OCI-LY7 (cell line): ENCODE data around the gene ZKSCAN4. TPM values are rescaled to one million over a fixed set of nuclear protein-coding genes. Genes with fewer than 3 reads are reported as not detected.

Experiments
- BruUV-seq: library from RNA; stranded (reverse); fragments of 400-500 nt; replicated peaks from 2 replicates; lab custom pipeline; 2021; lab: Mats Ljungman, UMichigan
- CTCF ChIA-PET: fragments of 300-600 bp; sonication (Branson Sonifier 250); formaldehyde crosslinking; loops from one replicate; lab custom pipeline; 2022; ENCODE audit warnings: antibody characterized with exemption; ENCODE audit not compliant: unreplicated experiment; lab: Charles Lee
- POLR2A ChIA-PET: fragments of 300-600 bp; sonication (Branson Sonifier 250); formaldehyde crosslinking; loops from one replicate; lab custom pipeline; 2022; ENCODE audit warnings: antibody characterized with exemption; lab: Charles Lee
- DNase-seq: peaks from one replicate; pipeline ENCODE4 v3.0.0-alpha.2; 2015; ENCODE audit warnings: low spot score
- H2AFZ ChIP-seq: fragments of 200-600 bp; sonication (generic), shearing (Covaris generic); 2 replicates; pipeline ENCODE4 v1.6.1; 2014; ENCODE audit warnings: mild to moderate bottlenecking, antibody characterized with exemption, low read length, moderate library complexity
- H3K27ac ChIP-seq: fragments of 200-600 bp; sonication (generic); 2 replicates; pipeline ENCODE4 v1.5.1; 2014; ENCODE audit warnings: mixed run types, low read depth, mild to moderate bottlenecking, moderate library complexity, low read length, inconsistent platforms; ENCODE audit not compliant: poor library complexity, severe bottlenecking
- H3K36me3 ChIP-seq: fragments of 200-600 bp; sonication (generic); 2 replicates; pipeline ENCODE4 v1.6.1; 2014; ENCODE audit warnings: mild to moderate bottlenecking, antibody characterized with exemption, low read length, moderate library complexity, mixed read lengths; ENCODE audit not compliant: insufficient read depth
- H3K4me1 ChIP-seq: fragments of 200-600 bp; sonication (generic); 2 replicates; pipeline ENCODE4 v1.5.1; 2014; ENCODE audit warnings: mild to moderate bottlenecking, low read length; ENCODE audit not compliant: insufficient read depth, poor library complexity, severe bottlenecking
- H3K4me2 ChIP-seq: fragments of 200-600 bp; sonication (generic); 2 replicates; pipeline ENCODE4 v1.6.1; 2014; ENCODE audit warnings: mild to moderate bottlenecking, low read length
- H3K4me3 ChIP-seq: fragments of 200-600 bp; sonication (generic); 2 replicates; pipeline ENCODE4 v1.5.1; 2014; ENCODE audit warnings: mild to moderate bottlenecking, low read depth, low read length; ENCODE audit not compliant: poor library complexity, severe bottlenecking
- H3K79me2 ChIP-seq: fragments of 200-600 bp; sonication (generic); 2 replicates; pipeline ENCODE4 v1.6.1; 2016; ENCODE audit warnings: low read depth, mild to moderate bottlenecking, low read length, moderate library complexity, mixed read lengths; ENCODE audit not compliant: insufficient read depth
- H3K9me2 ChIP-seq: fragments of 200-600 bp; sonication (generic); 2 replicates; pipeline ENCODE4 v1.6.1; 2016; ENCODE audit warnings: mild to moderate bottlenecking, low read length, mixed read lengths; ENCODE audit not compliant: insufficient read depth
- H3K9me3 ChIP-seq: fragments of 200-600 bp; sonication (generic); 2 replicates; pipeline ENCODE4 v1.6.1; 2014; ENCODE audit warnings: mild to moderate bottlenecking, mixed run types, low read length, mixed read lengths
- H4K20me1 ChIP-seq: fragments of 200-600 bp; sonication (generic); 2 replicates; pipeline ENCODE4 v1.6.1; 2014; ENCODE audit warnings: mild to moderate bottlenecking, antibody characterized with exemption, low read length, moderate library complexity, mixed read lengths; ENCODE audit not compliant: insufficient read depth
- CTCF ChIP-seq: fragments of 200-600 bp; sonication (generic); conservative IDR thresholded peaks from 2 replicates; pipeline ENCODE4 v1.5.1; 2014; ENCODE audit warnings: mild to moderate bottlenecking, antibody characterized with exemption, low read length, moderate library complexity, mixed read lengths
- EZH2phosphoT487 ChIP-seq: fragments of 200-600 bp; sonication (generic); IDR thresholded peaks from 2 replicates; pipeline ENCODE4 v1.6.1; 2018; ENCODE audit warnings: low read depth, borderline replicate concordance, mild to moderate bottlenecking, mixed run types, antibody characterized with exemption, low read length, moderate library complexity, mixed read lengths
- intact Hi-C: fragments of 100-400 bp; cut with micrococcal nuclease; formaldehyde crosslinking; loops from one replicate; pipeline ENCODE4 v1.10.0; 2022; ENCODE audit not compliant: unreplicated experiment
- total RNA-seq, 2 experiments: library from RNA; depleted of rRNA in 1 of 2; stranded (reverse); fragments of >200 nt in 1 of 2; shearing (Covaris generic) in 1 of 2; gene quantifications; 2 replicates each; pipeline ENCODE4 v1.2.3, GENCODE V29; 2014 to 2022

ZKSCAN4 gene
- total RNA-seq, 2 experiments from 2014 or later: 6.9 to 7.9 TPM

DNA sequence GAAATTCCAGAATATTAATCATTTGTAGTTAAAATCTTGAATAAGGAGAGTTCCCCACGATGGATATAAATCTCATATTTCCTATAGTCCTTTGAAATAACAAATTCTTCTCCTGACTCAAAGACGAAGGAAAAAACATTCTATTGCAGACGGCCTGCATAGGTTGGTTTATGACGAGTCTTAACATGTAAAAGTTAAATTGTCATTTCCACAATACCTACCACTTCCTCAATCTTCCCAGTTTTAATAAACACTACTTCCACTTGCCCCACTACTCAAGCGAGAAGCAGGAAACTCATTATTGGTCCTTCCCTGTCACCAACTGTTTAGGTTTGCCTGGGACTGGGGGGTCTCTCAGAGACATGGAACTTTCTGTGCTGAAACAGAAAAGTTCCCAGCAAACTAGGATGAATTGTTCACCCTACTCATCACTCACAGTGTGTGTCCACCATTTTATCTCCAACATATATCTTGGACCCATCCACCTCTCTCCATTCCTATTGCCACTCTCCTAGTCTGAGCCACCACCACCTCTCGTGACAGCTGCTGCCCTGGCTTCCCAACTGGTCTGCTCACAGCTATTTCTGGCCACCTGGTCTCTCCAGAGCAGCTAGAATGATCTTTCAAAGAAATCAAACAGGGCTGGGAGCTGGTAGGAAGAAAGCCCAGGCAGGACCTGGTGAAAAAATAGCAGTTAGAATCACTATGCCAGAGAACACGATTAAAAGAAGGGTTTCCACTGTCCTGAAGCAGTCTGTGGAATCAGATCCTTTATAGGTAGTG, 42.1 kb downstream of the ZKSCAN4 start:
- Histone ChIP-seq H3K27ac (no peak overlapping the region), H3K79me2 (no peaks in the 10 kb centered on the region), H3K4me1 (no peaks in the 10 kb centered on the region), H4K20me1 (no peaks in the 10 kb centered on the region), H2AFZ (no peak overlapping the region), H3K9me2 (no peaks in the 10 kb centered on the region), H3K4me2 (no peak overlapping the region), H3K36me3 (no peaks in the 10 kb centered on the region), H3K4me3 (no peak overlapping the region), H3K9me3 (no peaks in the 10 kb centered on the region)
- TF ChIP-seq EZH2phosphoT487 (no peak), CTCF (no peak)
- ChIA-PET POLR2A (interaction anchor here (0.7 to 1.3 kb wide), 3 partner anchors 10 to 59 kb away, joined by 3 to 6 read pairs (median 3); no protein-coding TSS in a partner anchor), CTCF (no interaction called here)
- DNase-seq: no peak
- intact Hi-C loops: no loop called here
- no TSS peak for BruUV-seq

- Histone ChIP-seq H3K27ac (no peak overlapping the region), H3K9me3 (0 out of 2 replicates have a peak, but pooled peaks cover 3% of the 10 kb centered on the region), H3K4me2 (no peak overlapping the region), H3K4me3 (no peak overlapping the region), H3K79me2 (no peaks in the 10 kb centered on the region), H2AFZ (no peak overlapping the region), H4K20me1 (no peaks in the 10 kb centered on the region), H3K4me1 (no peaks in the 10 kb centered on the region), H3K9me2 (no peaks in the 10 kb centered on the region), H3K36me3 (no peaks in the 10 kb centered on the region)
- POLR2A ChIA-PET: no interaction called here
- no peak for DNase-seq
- CTCF ChIA-PET: no interaction called here
- intact Hi-C loops: no loop called here
- BruUV-seq: no TSS peak
- TF ChIP-seq EZH2phosphoT487: no peak
- no peak for TF ChIP-seq CTCF
Measured at GRCh38 chr6:28208111-28208659, 43.9 kb downstream of the ZKSCAN4 start.
